NT2/D1 (cell line): ENCODE measurements around the gene NTSR2.
"Not testable (repeated sequence)": the region's sequence is repeated elsewhere in the genome, so short reads cannot be mapped to it uniquely, and the experiment has no call there.

ENCODE experiments used
- DNase-seq: peaks from one replicate; pipeline ENCODE4 v3.0.0-alpha.2; 2011; ENCODE audit warnings: low read depth, low spot score
- H3K27me3 ChIP-seq: 2 replicates; pipeline ENCODE4 v1.6.0; 2011; ENCODE audit warnings: mild to moderate bottlenecking; ENCODE audit not compliant: insufficient read length, insufficient read depth
- H3K36me3 ChIP-seq: 2 replicates; pipeline ENCODE4 v1.6.1; 2011; ENCODE audit warnings: mild to moderate bottlenecking, low read length, mixed read lengths; ENCODE audit not compliant: insufficient read depth, insufficient read length
- H3K4me1 ChIP-seq: 2 replicates; pipeline ENCODE4 v1.5.1; 2011; ENCODE audit not compliant: insufficient read depth, insufficient read length
- H3K4me3 ChIP-seq: 2 replicates; pipeline ENCODE4 v1.5.1; 2011; ENCODE audit warnings: low read depth; ENCODE audit not compliant: insufficient read length
- H3K9ac ChIP-seq: 2 replicates; pipeline ENCODE4 v1.6.0; 2011; ENCODE audit warnings: low read depth; ENCODE audit not compliant: insufficient read length
- H3K9me3 ChIP-seq: 2 replicates; pipeline ENCODE4 v1.5.1; 2011; ENCODE audit warnings: mild to moderate bottlenecking, low read length; ENCODE audit not compliant: insufficient read depth
- SUZ12 ChIP-seq: IDR thresholded peaks from 2 replicates; pipeline ENCODE4 v1.6.1; 2011; ENCODE audit not compliant: insufficient read length, insufficient read depth; ENCODE audit errors: extremely low read depth
- YY1 ChIP-seq: IDR thresholded peaks from 2 replicates; pipeline ENCODE4 v1.6.1; 2011; ENCODE audit not compliant: insufficient read length, insufficient read depth
- ZNF274 ChIP-seq: IDR thresholded peaks from 2 replicates; pipeline ENCODE4 v1.6.1; 2011; ENCODE audit warnings: mild to moderate bottlenecking, low read depth, low read length

The NTSR2 gene

DNA sequence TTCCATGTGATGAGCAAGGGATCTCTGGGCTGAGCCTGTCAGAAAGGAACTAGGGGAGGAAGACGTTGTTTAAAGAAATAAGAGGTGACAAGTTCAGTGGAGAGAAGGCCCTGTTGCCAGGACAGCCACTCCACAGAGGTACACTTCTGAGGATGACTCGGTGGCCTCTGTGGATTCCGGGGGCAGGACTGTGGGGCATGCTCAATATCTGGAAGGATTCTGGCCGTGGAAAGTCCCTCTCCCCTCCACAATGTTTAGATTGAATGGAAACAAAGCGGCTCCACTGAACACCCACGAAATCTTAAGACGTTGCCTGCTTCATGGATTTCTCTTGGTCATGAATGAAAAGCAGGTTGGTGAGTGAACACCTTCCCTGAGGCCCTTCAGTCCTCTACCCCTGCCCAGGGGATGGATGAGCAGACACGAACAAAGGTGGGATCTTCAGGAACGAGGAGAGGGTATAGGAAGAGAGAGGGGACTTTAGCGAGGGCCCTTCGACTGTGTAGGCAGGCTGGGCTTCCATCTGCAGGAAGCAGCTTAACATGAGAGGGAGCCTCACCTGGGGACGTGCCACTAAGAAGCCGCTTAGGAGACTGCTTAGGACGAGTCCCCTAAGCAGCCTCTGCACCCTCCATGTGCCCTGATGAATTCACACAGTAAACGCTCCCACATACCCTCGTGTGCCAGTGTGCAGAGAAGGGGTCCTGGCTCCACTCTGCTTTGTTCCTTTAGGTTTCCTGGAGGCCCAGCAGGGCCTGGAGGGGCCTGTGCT lies 1.9 kb downstream of the NTSR2 start:
- Histone ChIP-seq H3K9me3 (peaks cover 6% of the 10 kb centered on the region; the same call in 1 of the 2 replicates), H3K4me1 (peaks cover 3% of the 10 kb centered on the region), H3K4me3 (no peak overlapping the region), H3K9ac (no peak overlapping the region), H3K27me3 (peaks cover 39% of the 10 kb centered on the region), H3K36me3 (no peaks in the 10 kb centered on the region)
- no peak for TF ChIP-seq ZNF274
- TF ChIP-seq SUZ12 = no peak
- TF ChIP-seq YY1 = no peak
- no peak for DNase-seq

DNA sequence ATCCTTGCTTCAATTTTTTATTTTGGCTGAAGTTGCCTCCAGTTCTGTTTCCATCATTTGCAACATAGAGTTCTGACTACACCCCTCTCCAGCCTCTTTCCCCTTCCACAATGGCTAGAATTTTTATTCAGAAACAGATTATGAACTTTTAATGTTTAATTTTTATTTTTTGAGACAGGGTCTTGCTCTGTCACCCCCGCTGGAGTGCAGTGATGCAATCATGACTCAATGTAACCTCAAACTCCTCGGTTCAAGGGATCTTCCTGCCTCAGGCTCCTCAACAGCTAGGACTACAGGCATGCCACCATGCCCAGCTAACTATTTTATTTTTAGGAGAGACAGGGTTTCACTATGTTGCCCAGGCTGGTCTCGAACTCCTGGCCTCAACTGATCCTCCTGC lies 2.8 kb downstream of the NTSR2 start:
- TF ChIP-seq SUZ12 (no peak), ZNF274 (no peak), YY1 (no peak)
- no peak for DNase-seq

DNA sequence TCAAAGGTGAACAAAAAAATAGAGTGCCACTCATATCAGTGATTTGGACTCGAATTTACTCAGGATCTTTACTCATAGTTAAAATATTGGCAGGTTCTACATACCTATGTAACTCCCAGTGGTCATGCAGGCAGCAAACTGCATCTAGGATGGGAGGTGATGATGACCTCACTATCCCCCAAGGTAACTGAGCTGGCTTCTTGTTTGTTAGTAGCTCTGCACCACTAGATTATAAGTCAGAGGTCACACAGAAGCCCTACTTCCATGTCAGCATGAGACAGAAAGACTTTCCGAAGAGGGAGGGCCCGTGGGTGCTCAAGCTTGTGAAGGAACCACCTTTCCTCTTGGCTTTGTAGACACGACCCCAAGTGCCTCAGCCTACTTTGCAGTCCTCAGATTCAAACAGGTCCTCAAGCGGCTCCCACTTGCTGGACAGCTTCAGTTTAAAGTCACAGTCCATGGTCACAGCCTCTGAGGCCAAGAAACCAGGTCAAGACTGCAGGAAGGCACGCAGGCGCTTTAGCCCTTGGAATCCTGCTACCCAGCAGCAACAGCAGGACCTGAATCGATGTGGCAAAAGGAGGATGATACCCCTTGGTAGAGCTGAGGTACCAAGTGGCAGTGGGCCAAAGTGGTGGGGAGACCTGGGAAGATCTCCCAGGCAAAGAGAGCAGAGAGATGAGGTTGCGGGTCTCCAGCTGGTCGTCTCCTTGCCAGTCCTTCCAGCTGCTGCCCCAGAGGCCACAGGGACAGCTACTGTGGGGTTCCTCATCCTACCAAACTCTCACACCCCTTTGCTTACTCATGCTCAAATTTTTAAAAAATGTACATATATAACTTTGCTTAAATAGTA lies 4.3 kb downstream of the NTSR2 start:
- Histone ChIP-seq H3K36me3 (no peaks in the 10 kb centered on the region), H3K4me1 (peaks cover 3% of the 10 kb centered on the region), H3K9me3 (peaks cover 10% of the 10 kb centered on the region; the same call in 1 of the 2 replicates), H3K9ac (no peak overlapping the region), H3K27me3 (peaks cover 33% of the 10 kb centered on the region), H3K4me3 (no peak overlapping the region)
- DNase-seq = no peak
- TF ChIP-seq ZNF274 (no peak), SUZ12 (no peak), YY1 (no peak)

More for the DNA sequence above, 2.8 kb downstream of the NTSR2 start:
- Histone ChIP-seq H3K27me3 (peaks cover 39% of the 10 kb centered on the region), H3K9me3 (peaks cover 10% of the 10 kb centered on the region; the same call in 1 of the 2 replicates), H3K4me1 (peaks cover 3% of the 10 kb centered on the region), H3K4me3 (no peak overlapping the region), H3K9ac (no peak overlapping the region), H3K36me3 (no peaks in the 10 kb centered on the region)

DNA sequence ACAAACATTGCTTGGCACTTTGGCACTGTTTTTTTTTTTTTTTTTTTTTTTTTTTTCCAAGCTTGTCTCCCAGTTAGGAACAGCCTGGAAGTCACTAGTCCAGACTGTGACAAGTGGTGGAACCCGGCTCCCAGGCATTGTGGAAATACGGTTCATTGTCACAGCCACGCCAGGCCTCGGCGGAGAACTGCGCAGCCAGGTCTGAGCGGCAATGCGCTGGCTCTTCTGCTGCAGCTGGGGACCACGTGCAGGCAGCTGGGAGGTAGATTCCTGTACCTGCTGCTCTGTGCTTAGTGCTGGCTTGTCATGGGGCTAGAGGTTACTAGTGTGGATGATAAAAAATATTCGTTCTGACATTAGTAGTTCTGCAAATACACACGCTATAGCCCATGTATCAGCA lies 5.0 kb downstream of the NTSR2 start:
- H3K9me3 ChIP-seq = peaks cover 10% of the 10 kb centered on the region; the same call in 1 of the 2 replicates
- no peaks in the 10 kb centered on the region for H3K36me3 ChIP-seq
- H3K4me3 ChIP-seq = no peak overlapping the region
- no peak overlapping the region for H3K9ac ChIP-seq
- TF ChIP-seq YY1 (no peak), ZNF274 (no peak), SUZ12 (no peak)
- DNase-seq = no peak
- H3K27me3 ChIP-seq = peaks cover 27% of the 10 kb centered on the region
- H3K4me1 ChIP-seq = peaks cover 3% of the 10 kb centered on the region

DNA sequence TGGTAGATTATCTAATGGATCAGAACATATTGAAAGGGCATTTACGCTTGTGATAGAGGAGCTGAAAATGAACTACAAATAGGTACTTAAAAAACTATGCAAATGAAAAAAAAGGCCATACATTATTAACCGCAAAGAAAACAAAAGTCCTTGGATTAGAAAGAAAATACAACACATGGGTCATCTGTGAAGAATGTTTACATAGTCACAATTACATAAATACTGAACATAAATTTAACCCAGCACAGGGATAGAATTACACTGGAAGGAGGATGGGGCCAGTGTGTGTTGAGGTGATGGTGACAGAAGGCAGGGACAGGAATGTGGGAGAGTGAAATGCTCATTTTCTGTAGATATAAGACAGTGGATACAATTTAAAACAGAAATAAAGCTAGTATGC lies 6.6 kb downstream of the NTSR2 start:
- H3K4me1 ChIP-seq = no peaks in the 10 kb centered on the region
- no peak for DNase-seq
- peaks cover 13% of the 10 kb centered on the region for H3K27me3 ChIP-seq

DNA sequence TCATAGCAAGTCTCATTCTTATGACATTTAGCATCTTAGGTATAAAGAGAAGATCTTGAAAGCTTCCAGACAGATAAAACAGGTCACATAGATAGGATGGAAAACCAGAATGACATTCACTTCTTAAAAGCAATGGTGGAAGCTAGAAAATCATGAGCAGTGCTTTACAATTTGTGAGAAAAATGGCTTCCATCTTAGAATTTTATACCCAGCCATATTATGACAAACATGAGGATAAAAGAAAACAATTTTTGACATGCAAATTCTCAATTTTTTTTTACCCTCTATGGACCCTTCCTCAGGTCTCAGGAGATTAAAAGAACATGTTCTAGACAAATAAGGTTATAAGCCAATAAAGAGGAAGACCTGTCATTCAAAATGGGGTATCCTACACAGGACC lies 7.1 kb downstream of the NTSR2 start:
- Histone ChIP-seq H3K4me3 (no peak overlapping the region), H3K9ac (no peak overlapping the region), H3K27me3 (peaks cover 7% of the 10 kb centered on the region), H3K4me1 (no peaks in the 10 kb centered on the region), H3K36me3 (no peaks in the 10 kb centered on the region), H3K9me3 (peaks cover 10% of the 10 kb centered on the region; the same call in 1 of the 2 replicates)
- DNase-seq = no peak
- TF ChIP-seq YY1 = no peak
- no peak for TF ChIP-seq SUZ12
- no peak for TF ChIP-seq ZNF274

More for the DNA sequence above, 6.6 kb downstream of the NTSR2 start:
- TF ChIP-seq ZNF274 (no peak), SUZ12 (no peak), YY1 (no peak)
- Histone ChIP-seq H3K4me3 (no peak overlapping the region), H3K9me3 (peaks cover 10% of the 10 kb centered on the region; the same call in 1 of the 2 replicates), H3K36me3 (no peaks in the 10 kb centered on the region), H3K9ac (no peak overlapping the region)

DNA sequence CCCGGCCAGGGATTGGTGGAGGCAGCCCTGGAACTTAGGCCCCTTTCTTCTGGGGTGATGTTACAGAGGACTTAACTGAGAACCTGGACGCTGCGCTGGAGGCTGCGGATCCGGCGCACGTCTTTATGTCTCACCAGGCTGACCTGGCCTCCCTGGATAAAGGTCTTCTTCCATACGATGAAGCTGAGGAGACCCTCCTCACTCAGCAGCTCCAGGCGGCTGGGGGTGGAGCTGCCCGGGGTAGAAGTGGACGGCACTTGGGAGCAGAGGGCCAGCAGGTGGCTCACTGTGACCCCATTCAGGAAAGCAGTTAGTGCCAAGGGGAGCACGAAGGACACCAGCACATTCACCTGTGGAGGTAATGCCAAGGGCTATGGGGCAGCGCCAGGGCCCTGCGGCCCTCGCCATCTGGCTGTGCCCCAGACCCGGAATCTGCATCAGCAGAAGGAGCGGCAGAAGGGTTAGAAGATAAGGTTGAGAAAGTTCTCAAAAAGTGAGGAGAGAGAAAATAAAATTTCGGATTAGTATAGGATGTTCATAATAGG lies 8.0 kb downstream of the NTSR2 start:
- TF ChIP-seq ZNF274 (no peak), YY1 (no peak), SUZ12 (no peak)
- H3K36me3 ChIP-seq = no peaks in the 10 kb centered on the region
- no peaks in the 10 kb centered on the region for H3K4me1 ChIP-seq
- no peak for DNase-seq
- H3K27me3 ChIP-seq = peaks cover 3% of the 10 kb centered on the region
- H3K9ac ChIP-seq = no peak overlapping the region
- H3K4me3 ChIP-seq = no peak overlapping the region
- H3K9me3 ChIP-seq = peaks cover 10% of the 10 kb centered on the region; the same call in 1 of the 2 replicates

DNA sequence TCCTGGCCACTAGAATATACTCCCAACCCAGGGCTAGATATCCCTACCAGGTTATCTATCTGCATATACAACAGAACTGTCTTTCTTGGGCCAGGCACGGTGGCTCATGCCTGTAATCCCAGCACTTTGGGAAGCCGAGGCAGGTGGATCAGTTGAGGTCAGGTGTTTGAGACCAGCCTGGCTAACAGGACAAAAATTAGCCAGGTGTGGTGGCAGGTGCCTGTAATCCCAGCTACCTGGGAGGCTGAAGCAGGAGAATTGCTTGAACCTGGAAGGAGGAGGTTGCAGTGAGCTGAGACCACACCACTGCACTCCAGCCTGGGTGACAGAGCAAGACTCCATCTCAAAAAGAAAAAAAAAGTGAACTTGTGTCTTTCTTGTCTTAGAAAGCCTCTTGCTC lies 9.6 kb downstream of the NTSR2 start:
- H3K4me3 ChIP-seq, H3K4me1 ChIP-seq, H3K27me3 ChIP-seq, DNase-seq, H3K36me3 ChIP-seq, H3K9ac ChIP-seq: not testable (repeated sequence)
- H3K9me3 ChIP-seq = peaks cover 10% of the 10 kb centered on the region; the same call in 1 of the 2 replicates
